ENCODE data around the gene ADGRF5. TPM values are rescaled to one million over a fixed set of nuclear protein-coding genes. Genes with fewer than 3 reads are reported as not detected.

The ADGRF5 gene
- total RNA-seq, 4 donors from 2014 or later, result 3.8 to 9.9 (median 5.4) TPM

DNA sequence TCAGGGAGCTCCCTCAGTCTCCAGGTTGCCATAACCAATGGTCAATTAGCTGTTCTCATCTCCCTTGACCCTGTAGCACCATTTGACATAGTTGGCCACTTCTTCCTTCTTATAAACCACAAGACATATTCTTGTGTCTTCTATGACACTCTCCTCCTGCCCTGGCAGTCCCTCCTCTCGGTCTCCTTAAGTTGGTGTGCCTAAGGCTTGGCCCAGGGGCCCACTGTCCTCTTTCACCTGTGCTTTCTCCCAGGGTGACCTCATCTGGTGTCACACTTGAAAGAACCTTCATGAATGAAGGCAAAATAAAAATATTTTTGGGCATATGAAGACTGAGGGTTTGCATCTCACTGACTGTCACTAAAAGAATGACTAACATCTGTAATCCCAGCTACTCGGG lies 9.7 kb upstream of the ADGRF5 start:
- no peaks in the 10 kb centered on the region for H3K4me1 ChIP-seq
- no peak overlapping the region for H3K27ac ChIP-seq
- no peak for TF ChIP-seq POLR2A (IDR thresholded peaks at IDR 0.05)
- TF ChIP-seq, protein P1, sequence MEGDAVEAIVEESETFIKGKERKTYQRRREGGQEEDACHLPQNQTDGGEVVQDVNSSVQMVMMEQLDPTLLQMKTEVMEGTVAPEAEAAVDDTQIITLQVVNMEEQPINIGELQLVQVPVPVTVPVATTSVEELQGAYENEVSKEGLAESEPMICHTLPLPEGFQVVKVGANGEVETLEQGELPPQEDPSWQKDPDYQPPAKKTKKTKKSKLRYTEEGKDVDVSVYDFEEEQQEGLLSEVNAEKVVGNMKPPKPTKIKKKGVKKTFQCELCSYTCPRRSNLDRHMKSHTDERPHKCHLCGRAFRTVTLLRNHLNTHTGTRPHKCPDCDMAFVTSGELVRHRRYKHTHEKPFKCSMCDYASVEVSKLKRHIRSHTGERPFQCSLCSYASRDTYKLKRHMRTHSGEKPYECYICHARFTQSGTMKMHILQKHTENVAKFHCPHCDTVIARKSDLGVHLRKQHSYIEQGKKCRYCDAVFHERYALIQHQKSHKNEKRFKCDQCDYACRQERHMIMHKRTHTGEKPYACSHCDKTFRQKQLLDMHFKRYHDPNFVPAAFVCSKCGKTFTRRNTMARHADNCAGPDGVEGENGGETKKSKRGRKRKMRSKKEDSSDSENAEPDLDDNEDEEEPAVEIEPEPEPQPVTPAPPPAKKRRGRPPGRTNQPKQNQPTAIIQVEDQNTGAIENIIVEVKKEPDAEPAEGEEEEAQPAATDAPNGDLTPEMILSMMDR (IDR thresholded peaks at IDR 0.05), result no peak

DNA sequence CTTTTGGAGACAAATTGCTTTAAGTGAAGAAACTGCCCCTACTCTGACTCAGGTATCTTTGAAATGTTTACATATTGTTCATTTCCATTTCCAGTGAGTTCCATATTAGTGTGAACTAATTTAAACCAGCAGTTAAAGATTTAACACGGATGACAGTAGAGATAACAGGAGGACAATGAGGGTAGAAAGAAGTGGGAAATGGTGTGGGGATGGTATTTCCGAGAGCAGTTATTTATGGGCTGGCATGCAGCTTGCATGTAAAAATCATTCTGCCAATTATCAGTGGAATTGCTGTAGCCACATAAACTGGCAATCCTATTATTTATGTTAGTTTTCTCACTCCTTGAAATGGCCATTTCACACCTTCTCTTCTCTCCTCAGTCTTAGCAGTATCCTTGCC lies 8.6 kb upstream of the ADGRF5 start:
- H3K36me3 ChIP-seq, result no peaks in the 10 kb centered on the region
- H3K27me3 ChIP-seq, result no peaks in the 10 kb centered on the region
- H3K4me3 ChIP-seq, result no peak overlapping the region
- H3K27ac ChIP-seq, result no peak overlapping the region
- TF ChIP-seq POLR2A (IDR thresholded peaks at IDR 0.05), result no peak
- TF ChIP-seq, protein P1 (IDR thresholded peaks at IDR 0.05), result no peak
- no peak for DNase-seq
- no peaks in the 10 kb centered on the region for H3K9me3 ChIP-seq
- H3K4me1 ChIP-seq, result no peaks in the 10 kb centered on the region

More for the DNA sequence above, 9.7 kb upstream of the ADGRF5 start:
- no peaks in the 10 kb centered on the region for H3K9me3 ChIP-seq
- no peak for DNase-seq
- H3K4me3 ChIP-seq, result no peak overlapping the region
- H3K36me3 ChIP-seq, result no peaks in the 10 kb centered on the region
- no peaks in the 10 kb centered on the region for H3K27me3 ChIP-seq

DNA sequence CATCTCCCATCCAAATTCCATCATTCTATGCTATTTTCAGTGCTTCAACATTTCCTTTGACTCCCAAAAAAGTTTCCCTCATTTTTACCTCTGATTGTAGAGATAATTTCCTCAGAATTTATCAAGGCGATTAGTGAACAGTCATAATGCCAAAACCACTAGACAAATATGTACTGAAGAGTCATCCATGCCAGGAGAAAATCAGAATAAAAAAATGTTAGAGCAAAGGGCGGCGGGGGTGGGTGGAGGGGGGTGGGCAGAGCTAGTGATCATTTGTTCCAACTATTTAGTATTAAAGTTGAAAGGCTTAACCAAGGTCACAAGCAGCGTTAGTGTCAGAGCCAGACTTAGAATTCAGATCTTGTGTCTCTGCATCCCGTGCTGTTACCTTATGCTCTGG lies 5.3 kb upstream of the ADGRF5 start:
- no peaks in the 10 kb centered on the region for H3K36me3 ChIP-seq
- TF ChIP-seq POLR2A (IDR thresholded peaks at IDR 0.05), result no peak
- TF ChIP-seq, protein P1 (IDR thresholded peaks at IDR 0.05), result no peak
- H3K4me1 ChIP-seq, result no peaks in the 10 kb centered on the region
- no peak overlapping the region for H3K4me3 ChIP-seq
- no peaks in the 10 kb centered on the region for H3K9me3 ChIP-seq
- DNase-seq, result no peak
- no peaks in the 10 kb centered on the region for H3K27me3 ChIP-seq
- H3K27ac ChIP-seq, result no peak overlapping the region

DNA sequence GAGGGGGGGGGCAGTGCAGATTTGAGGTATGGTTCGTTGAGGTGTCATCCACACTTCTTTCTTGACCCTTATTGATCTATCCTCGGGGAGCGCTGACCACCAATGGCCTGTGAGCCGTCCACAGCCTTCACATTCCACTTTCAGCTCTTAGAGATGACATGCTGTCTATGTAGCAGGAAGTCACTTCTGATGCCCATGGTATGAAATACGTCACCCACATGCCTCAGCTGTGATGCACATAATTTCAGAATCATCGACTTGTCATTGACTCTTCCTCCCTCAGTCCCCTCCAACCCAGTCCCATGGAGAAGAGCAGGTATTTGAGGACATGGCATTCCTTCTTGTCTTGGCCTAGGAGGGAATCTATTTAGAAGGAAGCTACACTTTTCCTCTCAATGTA lies 4.7 kb upstream of the ADGRF5 start:
- no peak for DNase-seq
- H3K4me3 ChIP-seq, result no peak overlapping the region
- no peaks in the 10 kb centered on the region for H3K9me3 ChIP-seq
- TF ChIP-seq POLR2A (IDR thresholded peaks at IDR 0.05), result no peak
- TF ChIP-seq, protein P1 (IDR thresholded peaks at IDR 0.05), result no peak
- no peak overlapping the region for H3K27ac ChIP-seq
- H3K4me1 ChIP-seq, result no peaks in the 10 kb centered on the region
- H3K27me3 ChIP-seq, result no peaks in the 10 kb centered on the region
- no peaks in the 10 kb centered on the region for H3K36me3 ChIP-seq

DNA sequence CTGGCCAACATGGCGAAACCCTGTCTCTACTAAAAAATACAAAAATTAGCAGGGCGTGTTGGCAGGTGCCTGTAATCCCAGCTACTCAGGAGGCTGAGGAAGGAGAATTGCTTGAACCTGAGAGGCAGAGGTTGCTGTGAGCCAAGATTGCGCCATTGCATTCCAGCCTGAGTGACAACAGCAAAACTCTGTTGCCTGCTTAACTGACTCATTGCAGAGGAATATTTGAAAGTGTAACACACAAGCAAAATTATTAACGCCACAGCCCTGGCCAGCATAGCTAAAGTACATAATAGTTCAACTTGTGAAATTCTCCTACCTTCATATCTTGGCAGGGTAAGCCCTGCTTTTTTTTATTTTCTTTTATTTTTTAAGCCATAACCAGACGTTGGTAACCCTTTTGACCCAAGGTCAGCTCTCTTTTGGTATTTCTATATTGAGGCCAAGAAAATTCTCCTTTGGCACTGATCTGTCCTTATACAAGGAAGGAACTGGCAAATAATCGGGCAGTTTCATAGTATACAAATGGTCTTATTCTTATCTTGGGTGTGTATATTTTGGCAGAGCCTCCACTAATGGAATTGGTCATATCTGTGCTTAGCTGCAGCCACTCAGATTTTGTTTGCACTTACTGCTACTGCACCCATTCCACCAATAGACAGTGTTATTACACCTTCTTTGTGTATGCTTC lies 4.0 kb upstream of the ADGRF5 start:
- TF ChIP-seq POLR2A (IDR thresholded peaks at IDR 0.05), result no peak
- TF ChIP-seq, protein P1 (IDR thresholded peaks at IDR 0.05), result no peak
- H3K9me3 ChIP-seq, result no peaks in the 10 kb centered on the region
- no peaks in the 10 kb centered on the region for H3K27me3 ChIP-seq
- H3K4me1 ChIP-seq, result no peaks in the 10 kb centered on the region
- no peaks in the 10 kb centered on the region for H3K36me3 ChIP-seq
- no peak overlapping the region for H3K4me3 ChIP-seq
- no peak for DNase-seq
- no peak overlapping the region for H3K27ac ChIP-seq

Data from Peyer's patch (tissue), 4 donors.